Fibroblast of the aortic adventitia (primary cell): Measurements from ENCODE around the gene ADCY10. TPM values are rescaled to one million over a fixed set of nuclear protein-coding genes. Genes with fewer than 3 reads are reported as not detected.

ENCODE experiments used
- DNase-seq: peaks from one replicate; pipeline ENCODE4 v3.0.0-alpha.2; 2010; ENCODE audit warnings: low read depth
- H3K4me3 ChIP-seq: 2 replicates; pipeline ENCODE4 v1.5.1; 2011; ENCODE audit warnings: low read depth, mild to moderate bottlenecking, control low read depth, low read length, moderate library complexity
- CTCF ChIP-seq: IDR thresholded peaks from 2 replicates; pipeline ENCODE4 v1.5.1; 2011; ENCODE audit warnings: mild to moderate bottlenecking, low read length, control low read depth, inconsistent platforms; ENCODE audit not compliant: insufficient read depth
- total RNA-seq: library from RNA; depleted of rRNA; stranded (reverse); fragments of >200 nt; gene quantifications from 2 replicates; pipeline ENCODE4 v1.2.3, GENCODE V29; 2012; ENCODE audit warnings: low replicate concordance

The ADCY10 gene
- total RNA-seq, 1 donor: 0.09 TPM

GRCh38 chr1:167797015-167797414, 116.9 kb downstream of the ADCY10 start:
- H3K4me3 ChIP-seq: peak overlapping the region; percentile 10
- DNase-seq: peak; percentile 99
- TF ChIP-seq CTCF: no peak

- TF ChIP-seq CTCF: no peak
- DNase-seq: peak; percentile 66
- H3K4me3 ChIP-seq: no peak overlapping the region
These were observed 117.9 kb downstream of the ADCY10 start for GRCh38 chr1:167795810-167796740.

GRCh38 chr1:167794043-167794442, 119.9 kb downstream of the ADCY10 start:
- no peak for DNase-seq

GRCh38 chr1:167792188-167792565, 121.8 kb downstream of the ADCY10 start:
- H3K4me3 ChIP-seq: no peak overlapping the region
- no peak for TF ChIP-seq CTCF
- no peak for DNase-seq

More at GRCh38 chr1:167794043-167794442, 119.9 kb downstream of the ADCY10 start:
- TF ChIP-seq CTCF: no peak
- H3K4me3 ChIP-seq: no peak overlapping the region

GRCh38 chr1:167791281-167792187, 122.4 kb downstream of the ADCY10 start:
- TF ChIP-seq CTCF: no peak
- peak; percentile 93 for DNase-seq
- H3K4me3 ChIP-seq: no peak overlapping the region

- no peak for TF ChIP-seq CTCF
- no peak for DNase-seq
- no peak overlapping the region for H3K4me3 ChIP-seq
These were observed 123.8 kb downstream of the ADCY10 start for GRCh38 chr1:167790117-167790516.
